ENCODE results near the gene BCL2L12.

BCL2L12 gene

DNA sequence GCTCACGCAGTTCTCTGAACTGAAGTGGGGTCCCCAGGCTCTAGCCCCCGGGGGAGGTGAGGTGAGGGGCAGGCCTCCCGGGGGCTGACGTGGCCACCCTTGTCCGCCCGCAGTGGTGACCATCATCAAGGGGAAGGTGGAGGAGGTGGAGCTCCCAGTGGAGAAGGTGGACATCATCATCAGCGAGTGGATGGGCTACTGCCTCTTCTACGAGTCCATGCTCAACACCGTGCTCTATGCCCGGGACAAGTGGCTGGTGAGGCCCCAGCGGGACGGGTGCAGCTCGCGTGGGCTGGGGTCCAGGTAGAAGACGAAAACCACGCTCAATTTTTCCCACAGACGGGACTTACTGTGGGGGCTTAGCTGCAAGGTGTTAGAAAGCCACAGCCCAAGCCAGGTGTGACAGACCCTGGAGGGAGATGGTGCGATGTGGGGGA lies 18.1 kb downstream of the BCL2L12 start:
- DNase-seq (ENCODE audit: extremely low spot score): no peak
- ChIA-PET POLR2A (no interaction called here), CTCF (no interaction called here)
- TF ChIP-seq NFRKB (IDR thresholded peaks at IDR 0.05) (no peak), FOXA1 (IDR thresholded peaks at IDR 0.05) (no peak), HDGF (IDR thresholded peaks at IDR 0.05; ENCODE audit: borderline replicate concordance) (no peak), PKNOX1 (IDR thresholded peaks at IDR 0.05) (no peak), LEF1 (IDR thresholded peaks at IDR 0.05; ENCODE audit: borderline replicate concordance) (no peak), CTBP1 (IDR thresholded peaks at IDR 0.05; ENCODE audit: borderline replicate concordance) (no peak), SUZ12 (IDR thresholded peaks at IDR 0.05) (no peak), L3MBTL2 (conservative IDR thresholded peaks at IDR 0.05) (no peak), ELF4 (IDR thresholded peaks at IDR 0.05) (no peak), TARDBP (IDR thresholded peaks at IDR 0.05) (no peak), ARNT (IDR thresholded peaks at IDR 0.05) (no peak), FOXK2 (IDR thresholded peaks at IDR 0.05) (no peak), ZNF384 (IDR thresholded peaks at IDR 0.05) (no peak), FOXM1 (IDR thresholded peaks at IDR 0.05; ENCODE audit: borderline replicate concordance) (no peak)

DNA sequence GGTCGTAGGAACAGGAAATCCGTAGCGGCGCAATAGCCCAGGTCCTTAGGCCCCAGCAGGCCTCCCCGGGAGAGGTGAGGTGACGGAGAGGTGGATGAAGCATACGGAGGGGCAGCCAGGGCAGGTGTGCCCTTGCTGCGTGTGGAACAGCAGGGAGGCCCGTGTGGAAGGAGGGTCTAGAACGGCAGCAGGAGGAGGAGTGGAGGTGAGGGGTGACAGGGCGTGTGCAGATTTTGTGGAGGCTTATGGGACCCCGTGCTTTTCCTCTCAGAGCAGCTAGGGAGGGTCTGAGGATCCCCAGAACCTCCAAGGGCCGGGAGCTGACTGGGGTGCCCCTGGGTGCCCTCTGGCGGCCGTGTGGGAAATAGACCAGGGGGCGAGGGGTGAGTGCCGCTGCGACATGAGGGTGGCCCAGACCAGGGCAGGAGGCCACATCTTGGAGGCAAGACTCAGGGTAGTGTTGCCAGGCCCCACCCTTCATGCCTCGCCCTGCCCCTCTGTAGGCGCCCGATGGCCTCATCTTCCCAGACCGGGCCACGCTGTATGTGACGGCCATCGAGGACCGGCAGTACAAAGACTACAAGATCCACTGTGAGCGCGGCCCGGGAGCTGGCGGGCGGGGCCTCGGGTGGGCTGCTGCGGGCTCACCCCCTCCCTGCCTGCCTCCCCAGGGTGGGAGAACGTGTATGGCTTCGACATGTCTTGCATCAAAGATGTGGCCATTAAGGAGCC lies 18.7 kb downstream of the BCL2L12 start:
- ChIA-PET CTCF (no interaction called here), POLR2A (no interaction called here)
- DNase-seq (ENCODE audit: extremely low spot score): peak; percentile 40
- no peak for TF ChIP-seq SP1 (IDR thresholded peaks at IDR 0.05)
- TF ChIP-seq ELF4 (IDR thresholded peaks at IDR 0.05): no peak
- no peak for TF ChIP-seq CTBP1 (IDR thresholded peaks at IDR 0.05; ENCODE audit: borderline replicate concordance)
- TF ChIP-seq TARDBP (IDR thresholded peaks at IDR 0.05): no peak
- TF ChIP-seq PKNOX1 (IDR thresholded peaks at IDR 0.05): no peak
- no peak for TF ChIP-seq LEF1 (IDR thresholded peaks at IDR 0.05; ENCODE audit: borderline replicate concordance)

- no peak for DNase-seq (ENCODE audit: extremely low spot score)
- ChIA-PET CTCF (interaction anchor here (0.6 kb wide), 1 partner anchor 14 kb away, joined by 4 read pairs; no protein-coding TSS in a partner anchor), POLR2A (interaction anchor here (0.8 kb wide), 1 partner anchor 45 kb away, joined by 3 read pairs; no protein-coding TSS in a partner anchor)
- TF ChIP-seq TARDBP (IDR thresholded peaks at IDR 0.05) (no peak), ZNF384 (IDR thresholded peaks at IDR 0.05) (no peak), LEF1 (IDR thresholded peaks at IDR 0.05; ENCODE audit: borderline replicate concordance) (no peak), ELF4 (IDR thresholded peaks at IDR 0.05) (no peak), BHLHE40 (IDR thresholded peaks at IDR 0.05; ENCODE audit: borderline replicate concordance) (no peak), SP1 (IDR thresholded peaks at IDR 0.05) (no peak), HDGF (IDR thresholded peaks at IDR 0.05; ENCODE audit: borderline replicate concordance) (no peak), FOXA1 (IDR thresholded peaks at IDR 0.05) (no peak), NFRKB (IDR thresholded peaks at IDR 0.05) (no peak), SUZ12 (IDR thresholded peaks at IDR 0.05) (no peak)
These were observed 19.3 kb downstream of the BCL2L12 start for GRCh38 chr19:49684983-49685553.

GRCh38 chr19:49685845-49686332 lies 20.2 kb downstream of the BCL2L12 start:
- ChIA-PET POLR2A (interaction anchor here (0.8 kb wide), 1 partner anchor 45 kb away, joined by 3 read pairs; no protein-coding TSS in a partner anchor), CTCF (no interaction called here)
- DNase-seq (ENCODE audit: extremely low spot score): no peak
- TF ChIP-seq SUZ12 (IDR thresholded peaks at IDR 0.05) (no peak), SP1 (IDR thresholded peaks at IDR 0.05) (no peak), FOXK2 (IDR thresholded peaks at IDR 0.05) (no peak), BHLHE40 (IDR thresholded peaks at IDR 0.05; ENCODE audit: borderline replicate concordance) (no peak), HDGF (IDR thresholded peaks at IDR 0.05; ENCODE audit: borderline replicate concordance) (no peak), ARNT (IDR thresholded peaks at IDR 0.05) (no peak), ELF4 (IDR thresholded peaks at IDR 0.05) (no peak)

DNA sequence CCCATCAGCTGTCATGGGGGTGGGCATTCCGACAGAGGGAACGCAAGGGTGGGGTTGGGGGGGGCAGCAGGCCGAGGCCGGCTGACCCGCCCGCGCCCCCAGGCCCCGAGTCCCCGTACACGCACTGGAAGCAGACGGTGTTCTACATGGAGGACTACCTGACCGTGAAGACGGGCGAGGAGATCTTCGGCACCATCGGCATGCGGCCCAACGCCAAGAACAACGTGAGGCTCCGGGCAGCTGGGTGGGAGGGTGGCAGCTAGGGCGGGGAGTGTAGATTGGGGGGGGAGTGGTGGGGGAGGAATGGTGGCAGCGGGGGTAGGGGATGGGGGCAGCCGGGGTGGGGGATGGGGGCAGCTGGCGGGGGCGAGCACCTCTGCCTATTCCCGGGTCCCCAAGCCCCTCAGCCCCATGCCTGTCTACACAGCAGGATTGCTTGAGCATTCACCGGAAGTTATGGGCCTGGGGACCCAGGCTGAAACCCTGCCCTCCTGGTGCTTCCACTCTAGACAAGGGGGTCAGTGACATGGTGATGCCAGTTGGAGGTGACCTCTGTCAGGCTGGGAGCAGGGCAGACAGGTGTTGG lies 20.9 kb downstream of the BCL2L12 start:
- TF ChIP-seq HDGF (IDR thresholded peaks at IDR 0.05; ENCODE audit: borderline replicate concordance) (no peak), PKNOX1 (IDR thresholded peaks at IDR 0.05) (no peak), FOXM1 (IDR thresholded peaks at IDR 0.05; ENCODE audit: borderline replicate concordance) (no peak), BHLHE40 (IDR thresholded peaks at IDR 0.05; ENCODE audit: borderline replicate concordance) (no peak), TARDBP (IDR thresholded peaks at IDR 0.05) (no peak), L3MBTL2 (conservative IDR thresholded peaks at IDR 0.05) (no peak), ARNT (IDR thresholded peaks at IDR 0.05) (no peak), FOXA1 (IDR thresholded peaks at IDR 0.05) (no peak), CTBP1 (IDR thresholded peaks at IDR 0.05; ENCODE audit: borderline replicate concordance) (no peak), NFRKB (IDR thresholded peaks at IDR 0.05) (no peak), ZNF384 (IDR thresholded peaks at IDR 0.05) (no peak), FOXK2 (IDR thresholded peaks at IDR 0.05) (no peak), LEF1 (IDR thresholded peaks at IDR 0.05; ENCODE audit: borderline replicate concordance) (no peak), SP1 (IDR thresholded peaks at IDR 0.05) (no peak), ELF4 (IDR thresholded peaks at IDR 0.05) (no peak), SUZ12 (IDR thresholded peaks at IDR 0.05) (no peak)
- no peak for DNase-seq (ENCODE audit: extremely low spot score)
- ChIA-PET POLR2A (no interaction called here), CTCF (interaction anchor here (0.6 kb wide), 1 partner anchor 63 kb away, joined by 9 read pairs; no protein-coding TSS in a partner anchor)
